Lower leg skin (tissue), 4 donors: ENCODE measurements around the gene SLC37A2. TPM values are rescaled to one million over a fixed set of nuclear protein-coding genes. Genes with fewer than 3 reads are reported as not detected.

Source experiments
- DNase-seq, 2 donors: peaks; one replicate each; pipeline ENCODE4 v3.0.0-alpha.2; 2019; ENCODE audit warnings: low spot score in 2 of 2
- H3K4me3 ChIP-seq: fragments of 200-600 bp; sonication (generic); 2 replicates; pipeline ENCODE4 v1.5.1; 2017; ENCODE audit warnings: mild to moderate bottlenecking, low read depth; ENCODE audit not compliant: poor library complexity, severe bottlenecking
- CTCF ChIP-seq, 3 donors: fragments of 450-650 bp; IDR thresholded peaks; one replicate each; pipeline ENCODE4 v1.5.1; 2016; ENCODE audit warnings: antibody characterized with exemption in 3 of 3, mild to moderate bottlenecking in 3 of 3, moderate library complexity in 2 of 3
- POLR2A ChIP-seq, 2 donors: fragments of 450-650 bp; IDR thresholded peaks; one replicate each; pipeline ENCODE4 v1.6.1; 2016 to 2017; ENCODE audit warnings: antibody characterized with exemption in 2 of 2, mild to moderate bottlenecking in 1 of 2, moderate library complexity in 1 of 2
- WGBS, 2 donors: methylation state at CpG; one replicate each; pipeline ENCODE4 v1.1.5; 2018; 5-methylcytosine and 5-hydroxymethylcytosine counted together
- intact Hi-C: fragments of 100-400 bp; cut with DNase I; formaldehyde crosslinking; loops from one replicate; pipeline ENCODE4 v1.15.0; 2023; ENCODE audit warnings: low total_unique reads
- total RNA-seq, 4 donors: library from RNA; depleted of rRNA; stranded (reverse); fragments of >200 nt; gene quantifications; one replicate each; pipeline ENCODE4 v1.1.0, GENCODE V29; 2016

The SLC37A2 gene
- total RNA-seq, 4 donors from 2014 or later, result 137 to 334 (median 238) TPM

GRCh38 chr11:125056931-125057692, 6.0 kb upstream of the SLC37A2 start:
- 86 to 94% methylated on average over 5 of the region's 5 CpGs for WGBS, 2 donors
- intact Hi-C loops, result no loop called here
- no peak overlapping the region for H3K4me3 ChIP-seq
- TF ChIP-seq POLR2A (IDR thresholded peaks at IDR 0.05) (no peak), CTCF (IDR thresholded peaks at IDR 0.05) (no peak)
- no peak for DNase-seq

GRCh38 chr11:125057693-125058016, 5.5 kb upstream of the SLC37A2 start:
- TF ChIP-seq CTCF (IDR thresholded peaks at IDR 0.05) (no peak), POLR2A (IDR thresholded peaks at IDR 0.05) (no peak)
- no peak overlapping the region for H3K4me3 ChIP-seq
- 94 to 96% methylated on average over 5 of the region's 5 CpGs for WGBS, 2 donors
- intact Hi-C loops, result no loop called here
- DNase-seq, result no peak

GRCh38 chr11:125061281-125061680, 1.8 kb upstream of the SLC37A2 start:
- no peak for TF ChIP-seq CTCF (IDR thresholded peaks at IDR 0.05)
- 59 to 76% methylated on average over 4 of the region's 4 CpGs for WGBS, 2 donors
- no peak overlapping the region for H3K4me3 ChIP-seq
- intact Hi-C loops, result no loop called here
- no peak for DNase-seq

GRCh38 chr11:125062218-125062930, 731 bp upstream of the SLC37A2 start:
- intact Hi-C loops, result no loop called here
- WGBS, 2 donors, result 39 to 45% methylated on average over 19 of the region's 19 CpGs
- peak overlapping the region; percentile 37 for H3K4me3 ChIP-seq
- no peak for DNase-seq
- TF ChIP-seq CTCF (IDR thresholded peaks at IDR 0.05) (no peak), POLR2A (IDR thresholded peaks at IDR 0.05) (no peak)

GRCh38 chr11:125063429-125064043, 431 bp downstream of the SLC37A2 start:
- no peak for TF ChIP-seq CTCF (IDR thresholded peaks at IDR 0.05)
- TF ChIP-seq POLR2A (IDR thresholded peaks at IDR 0.05), result no peak
- peak in 1 of 2 donors; percentile 81 for DNase-seq
- intact Hi-C loops, result no loop called here
- 9 to 17% methylated on average over 19 to 33 of the region's 38 CpGs for WGBS, 2 donors
- H3K4me3 ChIP-seq, result peak overlapping the region; percentile 37
